ENCODE measurements around the gene ERGIC1.
"Not testable (repeated sequence)": the region's sequence is repeated elsewhere in the genome, so short reads cannot be mapped to it uniquely, and the experiment has no call there.

Gene ERGIC1, protein sequence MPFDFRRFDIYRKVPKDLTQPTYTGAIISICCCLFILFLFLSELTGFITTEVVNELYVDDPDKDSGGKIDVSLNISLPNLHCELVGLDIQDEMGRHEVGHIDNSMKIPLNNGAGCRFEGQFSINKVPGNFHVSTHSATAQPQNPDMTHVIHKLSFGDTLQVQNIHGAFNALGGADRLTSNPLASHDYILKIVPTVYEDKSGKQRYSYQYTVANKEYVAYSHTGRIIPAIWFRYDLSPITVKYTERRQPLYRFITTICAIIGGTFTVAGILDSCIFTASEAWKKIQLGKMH

GRCh38 chr5:172833686-172834414, at the start of gene ERGIC1:
Gene ERGIC1 (plus strand): TSS chr5:172834251. CDS start chr5:172834414, 163 bp downstream.
- peak; percentile 29 to 53 for DNase-seq

- DNase-seq, result no peak
Measured at GRCh38 chr5:172785429-172786088, 48.5 kb upstream of the ERGIC1 start.

DNA sequence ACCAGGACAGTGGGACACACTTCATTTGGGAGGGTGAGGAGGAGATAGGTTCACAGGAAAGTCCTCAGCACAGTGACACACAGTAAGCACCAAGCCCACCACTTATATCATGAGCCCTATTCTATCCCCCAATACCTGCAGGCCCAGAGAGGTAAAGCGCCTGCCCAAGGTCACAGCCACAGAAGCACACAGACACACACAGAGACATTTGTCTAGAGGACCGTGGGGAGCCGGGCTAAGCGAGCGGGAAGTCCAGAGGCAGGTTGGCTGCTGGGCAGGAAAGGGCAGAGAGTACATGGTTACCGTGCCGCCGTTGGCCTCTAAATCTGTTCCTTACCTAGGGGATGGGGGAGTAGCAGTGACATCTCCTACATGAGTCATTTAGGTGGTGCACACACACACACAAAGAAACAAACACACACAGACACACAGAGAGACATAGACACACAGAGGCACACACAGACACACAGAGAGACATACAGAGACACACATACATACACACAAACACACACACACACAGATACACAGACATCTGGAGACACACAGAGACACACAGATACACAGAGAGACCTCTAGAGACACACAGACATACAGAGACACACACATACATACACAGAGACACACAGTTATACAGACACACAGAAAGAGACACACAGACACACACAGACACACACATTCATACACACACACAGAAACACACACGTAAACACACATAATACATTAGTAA, 47.2 kb upstream of the ERGIC1 start:
- DNase-seq, result no peak

- DNase-seq, result not testable (repeated sequence)
Measured at GRCh38 chr5:172787538-172787937, 46.5 kb upstream of the ERGIC1 start.

GRCh38 chr5:172788771-172789686, 45.0 kb upstream of the ERGIC1 start:
- DNase-seq, result no peak

DNA sequence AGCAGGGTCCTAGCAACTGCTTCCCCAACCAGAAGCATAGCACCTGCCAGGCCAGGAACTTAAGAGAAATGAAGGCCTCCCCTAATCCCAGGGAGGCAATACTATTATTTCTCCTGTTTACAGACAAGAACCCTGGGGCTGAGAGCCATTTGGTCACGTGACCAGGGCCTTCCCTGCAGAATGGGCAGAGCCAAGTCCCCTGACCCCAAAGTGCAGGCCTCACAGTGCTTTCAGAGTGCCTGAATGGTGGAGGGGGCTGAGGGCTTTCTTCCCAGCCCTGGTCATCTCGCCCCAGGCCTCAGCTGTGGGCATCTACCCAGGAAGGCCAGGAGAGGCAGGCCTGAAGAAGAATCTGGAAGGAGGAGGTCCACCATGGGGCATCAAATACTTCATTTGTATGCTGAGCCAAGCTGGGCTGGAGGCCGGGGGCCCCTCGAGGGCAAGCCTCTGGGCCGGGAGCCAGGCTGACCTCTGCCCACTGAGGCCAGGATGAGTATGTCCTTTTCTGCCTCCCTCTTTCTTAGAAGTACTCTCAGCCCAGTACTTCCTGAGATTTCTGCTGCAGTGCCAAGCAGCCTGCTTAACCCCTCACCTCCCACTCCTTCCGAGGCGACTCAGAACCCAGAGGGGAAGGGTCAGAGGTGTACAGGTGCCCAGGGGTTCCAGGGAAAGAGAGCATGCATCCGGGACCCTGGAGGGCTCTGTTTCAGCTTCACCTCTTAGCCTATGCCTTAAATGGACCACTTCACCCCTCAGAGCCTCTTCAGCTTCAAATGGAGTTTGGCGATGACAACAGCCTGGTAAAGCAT, 44.2 kb upstream of the ERGIC1 start:
- DNase-seq, result no peak

DNA sequence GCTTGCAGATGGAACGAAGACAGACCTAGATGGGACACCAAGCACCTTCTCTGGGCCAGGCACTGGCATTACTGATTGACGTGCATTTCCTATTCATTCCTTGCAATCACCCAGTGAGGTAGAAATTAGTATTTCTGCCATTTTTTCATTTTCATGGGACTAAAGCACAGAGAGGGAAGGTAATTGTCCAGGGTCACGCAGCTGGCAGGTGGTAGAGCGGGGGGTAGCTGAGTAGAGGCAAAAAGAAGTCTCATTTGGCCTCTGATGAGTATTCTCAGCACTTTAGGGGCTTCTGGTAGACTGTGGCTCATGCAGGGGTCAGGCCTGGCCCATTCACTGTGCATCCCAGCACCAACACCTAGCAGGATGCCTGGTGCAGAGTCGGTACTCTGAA, 43.6 kb upstream of the ERGIC1 start:
- DNase-seq, result no peak

- no peak for DNase-seq
Measured at GRCh38 chr5:172791286-172791685, 42.8 kb upstream of the ERGIC1 start.

- no peak for DNase-seq
Measured at GRCh38 chr5:172791726-172792445, 42.2 kb upstream of the ERGIC1 start.

DNA sequence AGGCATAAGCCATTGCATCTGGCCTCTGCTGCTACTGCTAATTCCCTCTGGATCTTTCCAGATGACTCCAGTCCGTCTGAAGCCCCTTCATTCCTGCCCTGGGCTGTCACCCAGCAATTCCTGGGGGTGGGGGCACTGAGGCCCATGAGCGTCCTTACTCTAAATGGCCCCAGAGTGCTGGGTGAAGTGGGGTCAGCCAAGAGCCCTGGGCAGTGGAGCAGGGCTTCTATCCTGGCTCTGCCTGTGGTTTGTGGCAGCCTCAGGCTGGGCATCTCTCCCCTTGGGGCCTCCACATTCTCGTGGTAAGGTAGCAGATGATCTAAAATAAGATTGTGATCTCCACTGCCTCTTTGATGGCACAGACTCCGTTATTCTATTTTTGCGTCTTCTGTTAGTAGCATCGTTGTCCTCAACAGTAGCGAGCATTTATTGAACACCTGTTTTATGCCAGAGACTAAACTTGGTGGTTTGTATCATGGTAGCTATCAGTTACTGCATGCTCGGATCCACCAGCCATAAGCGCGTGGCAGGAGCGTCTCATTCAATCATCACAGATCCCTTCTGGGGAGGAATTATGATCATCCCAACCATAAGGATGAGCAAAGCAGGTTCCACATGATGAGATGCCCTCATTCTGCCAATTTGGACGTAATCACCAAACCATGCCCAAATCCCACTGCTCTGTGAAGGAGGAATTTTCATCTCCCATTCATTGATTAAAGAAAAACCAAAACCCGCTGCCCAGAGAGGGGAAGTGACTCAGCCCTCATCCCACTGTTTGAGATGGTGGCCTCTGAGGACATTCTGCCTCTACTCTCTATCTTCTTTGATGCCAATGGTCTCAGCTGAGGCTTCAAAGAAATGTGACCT, 41.1 kb upstream of the ERGIC1 start:
- DNase-seq, result no peak

DNA sequence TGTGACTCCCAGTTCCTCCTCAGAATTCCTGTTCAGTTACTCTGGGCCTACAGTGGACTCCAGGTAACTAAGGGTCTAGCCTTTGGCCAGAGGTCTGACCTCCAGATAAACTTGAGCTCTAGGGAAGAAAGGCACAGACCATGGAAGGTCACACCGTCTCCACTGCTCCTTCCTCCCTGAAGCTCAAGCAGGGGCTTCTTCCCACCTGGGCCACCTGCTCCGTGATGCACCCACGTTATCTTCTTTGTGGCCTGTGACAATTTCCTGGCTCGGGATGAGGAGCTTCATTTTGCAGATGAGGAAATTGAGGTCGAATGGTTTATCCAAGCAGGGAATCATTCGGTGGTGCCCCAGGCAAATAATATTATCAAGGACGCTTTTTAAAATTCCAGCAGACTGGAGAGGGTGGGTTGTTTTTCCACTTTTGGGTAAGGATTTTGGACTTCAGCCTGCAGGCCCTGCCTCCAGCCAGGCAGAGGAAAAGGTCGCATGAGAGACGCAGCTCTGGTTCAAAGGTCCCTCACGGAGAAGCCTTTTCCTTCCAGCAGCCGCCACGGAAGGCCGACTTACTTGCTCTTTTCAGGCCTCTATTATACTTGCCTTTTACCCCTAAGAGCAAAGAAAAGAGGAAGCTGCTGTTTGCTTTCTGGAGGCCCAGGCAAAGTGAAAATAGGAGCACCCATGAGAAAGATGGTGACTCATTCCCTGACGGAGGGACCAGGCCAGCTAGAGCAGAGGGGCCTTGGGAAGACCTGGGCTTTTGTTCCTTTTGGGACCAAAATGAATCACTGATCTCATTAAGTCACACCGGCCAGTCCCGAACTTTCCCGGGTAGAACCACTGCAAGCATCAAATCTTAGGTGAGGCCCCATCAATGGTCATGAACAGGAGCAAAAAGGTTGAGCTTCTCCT, 40.2 kb upstream of the ERGIC1 start:
- DNase-seq, result no peak

DNA sequence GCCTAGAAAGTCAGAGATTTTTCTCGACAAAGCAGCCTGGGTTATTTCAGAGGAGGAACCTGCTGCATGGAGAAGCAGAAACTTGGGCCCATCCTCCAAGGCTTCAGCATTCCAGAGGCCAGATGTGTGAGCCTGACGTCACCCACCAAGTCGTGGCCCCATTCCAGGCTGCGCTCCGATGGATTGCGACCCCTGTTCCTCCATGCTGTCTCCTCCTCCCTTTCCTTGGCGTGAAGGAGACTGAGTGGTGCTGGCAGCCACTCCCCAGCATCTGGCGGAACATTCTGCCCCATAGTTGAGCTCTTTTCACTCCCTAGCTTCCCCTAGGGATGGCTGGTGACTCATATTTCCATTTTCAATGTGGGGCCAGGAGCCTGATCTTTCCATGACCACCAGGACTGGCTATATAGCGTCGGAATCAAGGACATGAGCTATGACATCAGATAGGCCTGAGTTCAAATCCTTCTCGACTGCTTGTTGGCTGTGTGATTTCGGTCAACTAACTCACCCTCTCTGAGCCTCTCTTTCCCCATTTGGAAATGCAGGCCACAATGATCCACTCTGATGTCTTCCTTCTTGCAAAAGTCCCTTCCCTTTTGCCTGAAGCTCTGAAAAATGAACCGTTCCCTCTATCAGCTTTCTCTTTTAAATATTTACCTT, 38.6 kb upstream of the ERGIC1 start:
- no peak for DNase-seq

DNA sequence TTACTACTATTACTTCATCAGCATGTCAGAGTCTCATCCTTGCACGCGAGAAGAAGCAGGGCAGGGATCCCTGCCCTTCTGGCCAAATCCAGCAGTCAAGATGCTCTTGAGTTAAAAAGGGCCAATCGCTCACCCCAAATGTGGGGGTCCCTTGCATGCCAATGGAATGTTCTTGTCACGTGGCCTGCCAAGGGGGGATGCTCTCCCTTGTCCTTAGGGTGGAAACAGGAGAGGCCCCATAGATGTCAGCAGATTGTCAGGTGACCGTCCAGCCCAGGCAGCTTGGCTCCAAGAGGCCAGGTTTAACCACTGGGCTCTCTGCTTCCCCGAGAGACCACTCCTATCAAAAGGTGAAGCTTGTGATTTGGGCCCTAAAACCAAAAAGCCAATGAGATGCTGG, 37.7 kb upstream of the ERGIC1 start:
- DNase-seq, result no peak

- DNase-seq, result no peak
Measured at GRCh38 chr5:172797771-172798191, 36.3 kb upstream of the ERGIC1 start.

DNA sequence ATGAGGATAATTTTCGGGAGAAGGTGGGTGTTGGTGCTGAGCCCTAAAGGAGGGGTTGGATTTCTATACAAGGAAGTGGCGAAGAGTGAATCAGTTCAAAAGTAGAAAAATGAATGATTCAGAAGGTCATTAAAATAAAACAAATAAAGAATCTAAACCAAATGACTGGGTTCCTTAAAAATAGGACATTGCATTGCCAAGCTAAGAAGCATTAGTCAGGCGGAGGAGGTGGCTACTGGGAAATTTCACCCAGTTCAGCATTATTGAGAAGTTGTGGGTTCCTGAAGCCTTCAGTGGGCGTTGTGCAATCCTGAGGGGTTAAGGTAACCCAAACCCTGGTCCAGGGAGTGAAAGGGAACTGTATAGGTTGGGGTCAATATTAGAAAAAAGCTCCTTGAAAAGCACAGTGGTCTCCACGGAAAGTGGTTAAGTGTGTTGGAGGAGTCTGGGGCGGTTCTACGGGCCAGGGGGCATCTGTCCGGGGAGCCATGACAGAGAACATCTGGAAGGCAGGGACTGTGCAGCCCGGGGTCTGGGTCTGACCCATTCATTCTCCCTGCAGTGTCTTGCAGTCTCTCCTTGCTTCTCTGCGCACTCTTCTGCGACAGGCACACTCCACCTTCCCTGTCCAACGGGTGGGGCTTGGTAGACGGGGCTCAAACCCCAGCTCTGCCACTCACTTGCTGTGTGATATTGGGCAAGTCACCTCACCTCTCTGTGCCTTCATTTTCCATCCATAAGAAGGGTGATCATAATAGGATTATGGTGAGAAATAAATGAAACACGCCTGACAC, 35.4 kb upstream of the ERGIC1 start:
- no peak for DNase-seq

DNA sequence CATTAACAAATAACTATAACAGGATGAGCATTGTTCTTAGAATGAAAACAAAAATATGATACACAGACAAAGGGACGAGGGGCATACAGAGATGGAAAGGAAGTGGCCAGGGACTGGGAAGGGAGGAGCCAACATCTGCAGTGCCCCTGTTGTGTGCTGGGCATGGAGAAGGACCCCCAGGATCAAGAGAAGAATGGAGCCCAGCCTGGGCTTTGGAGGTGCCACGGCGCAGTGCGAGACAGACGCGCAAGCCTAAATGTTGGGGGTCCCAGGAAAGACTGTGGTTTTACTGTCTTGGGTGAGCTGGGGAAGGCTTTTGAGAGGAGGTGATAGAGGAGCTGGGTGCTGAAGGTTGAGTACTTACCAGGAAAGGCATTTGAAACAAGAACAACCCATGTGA, 34.6 kb upstream of the ERGIC1 start:
- no peak for DNase-seq

- no peak for DNase-seq
Measured at GRCh38 chr5:172800088-172800551, 33.9 kb upstream of the ERGIC1 start.
